C4-2B (cell line): ENCODE results near the gene ARPC4.

Experiments used
- CTCF ChIP-seq: fragments of 450-650 bp; conservative IDR thresholded peaks from 2 replicates; pipeline ENCODE4 v1.5.1; 2017; ENCODE audit warnings: mild to moderate bottlenecking
- ZFX ChIP-seq: fragments of 450-650 bp; IDR thresholded peaks from 2 replicates; pipeline ENCODE4 v1.6.1; 2017

- TF ChIP-seq CTCF = no peak
- no peak for TF ChIP-seq ZFX
Observed at GRCh38 chr3:9838856-9839255, 46.0 kb downstream of the ARPC4 start.
